Small intestine (tissue), 7 donors: ENCODE results near the gene MOV10L1. TPM values are rescaled to one million over a fixed set of nuclear protein-coding genes. Genes with fewer than 3 reads are reported as not detected.
A peak's percentile ranks its signal among the peaks of the same experiment; 100 is the strongest.

Source experiments
- DNase-seq, 2 donors: peaks; one replicate each; pipeline versions ENCODE4 v3.0.0 to v3.0.0-alpha.2; 2013
- FAIRE-seq: peaks from 2 replicates; lab custom pipeline; 2012; peaks lifted over from hg19 to GRCh38; lab: Jason Lieb, UNC
- H3K27ac ChIP-seq, 3 donors: one replicate each; pipeline ENCODE4 v1.5.1; 2013; ENCODE audit warnings: low read length in 2 of 3, mild to moderate bottlenecking in 2 of 3, control low read depth in 1 of 3, inconsistent platforms in 1 of 3, low read depth in 1 of 3, moderate library complexity in 1 of 3
- H3K27me3 ChIP-seq, 3 donors: one replicate each; pipeline ENCODE4 v1.6.1; 2013; ENCODE audit warnings: low read length in 3 of 3, inconsistent platforms in 1 of 3; ENCODE audit not compliant: control insufficient read depth in 3 of 3, insufficient read depth in 3 of 3
- H3K36me3 ChIP-seq, 3 donors: one replicate each; pipeline ENCODE4 v1.6.1; 2013; ENCODE audit warnings: low read length in 3 of 3, inconsistent platforms in 1 of 3, low read depth in 1 of 3, mild to moderate bottlenecking in 1 of 3, moderate library complexity in 1 of 3; ENCODE audit not compliant: control insufficient read depth in 3 of 3, insufficient read depth in 2 of 3
- H3K4me1 ChIP-seq, 3 donors: one replicate each; pipeline ENCODE4 v1.6.1; 2013; ENCODE audit warnings: low read length in 2 of 3, inconsistent platforms in 1 of 3, low read depth in 1 of 3, mild to moderate bottlenecking in 1 of 3, moderate library complexity in 1 of 3; ENCODE audit not compliant: control insufficient read depth in 3 of 3, insufficient read depth in 2 of 3
- H3K4me3 ChIP-seq, 3 donors: one replicate each; pipeline ENCODE4 v1.5.1; 2013; ENCODE audit warnings: low read length in 3 of 3, control low read depth in 1 of 3, inconsistent platforms in 1 of 3, low read depth in 1 of 3, mild to moderate bottlenecking in 1 of 3, moderate library complexity in 1 of 3
- H3K9me3 ChIP-seq, 2 donors: one replicate each; pipeline ENCODE4 v1.6.1; 2013; ENCODE audit warnings: low read depth in 1 of 2, low read length in 1 of 2; ENCODE audit not compliant: control insufficient read depth in 2 of 2, insufficient read depth in 1 of 2
- WGBS, 3 donors: extraction: QIAGEN DNeasy Blood & Tissue Kit; methylation state at CpG; one replicate each; pipeline ENCODE4 v1.1.7; 2013; 5-methylcytosine and 5-hydroxymethylcytosine counted together
- polyA plus RNA-seq, 4 donors: library from polyadenylated mRNA; stranded (reverse) in 3 of 4; unstranded in 1 of 4; fragments of 200-250 nt in 3 of 4; fragments of 120-200 nt in 1 of 4; gene quantifications; one replicate each; pipeline versions ENCODE4 v1.2.1 to v1.2.3, GENCODE V29; 2013
- donor health status: healthy with polysubstance abuse.
- donor health status: control.
- donor health status: control.
- donor health status: Bipolar disorder and iron deficiency.
- donor health status: healthy.

Gene MOV10L1
- polyA plus RNA-seq, 4 donors = 0.19 to 2.1 TPM; not detected in 2

- Histone ChIP-seq H3K9me3 (no peaks in the 10 kb centered on the region), H3K4me3 (no peak overlapping the region), H3K27ac (peak overlapping the region; percentile 84 to 96 (median 91)), H3K36me3 (peaks cover under 1 to 44% (median 9%) of the 10 kb centered on the region in 3 donors), H3K4me1 (peaks cover 0 to 52% (median 0%) of the 10 kb centered on the region in 3 donors), H3K27me3 (peaks cover 0 to 3% (median 0%) of the 10 kb centered on the region in 3 donors)
- DNase-seq (no peak), FAIRE-seq (no peak)
- 50 to 65% (median 63%) methylated on average over 19 to 20 of the region's 20 CpGs for WGBS, 3 donors
Observed at GRCh38 chr22:50189184-50189848, 99.5 kb downstream of the MOV10L1 start.

- H3K27ac ChIP-seq = peak overlapping the region; percentile 84 to 96 (median 91)
- FAIRE-seq = no peak
- no peak for DNase-seq
- peaks cover 5 to 49% (median 10%) of the 10 kb centered on the region in 3 donors for H3K36me3 ChIP-seq
- 7 to 13% (median 10%) methylated on average over 4 of the region's 4 CpGs for WGBS, 3 donors
- H3K4me1 ChIP-seq = peaks cover 0 to 47% (median 0%) of the 10 kb centered on the region in 3 donors
- H3K9me3 ChIP-seq = no peaks in the 10 kb centered on the region
- H3K4me3 ChIP-seq = peak overlapping the region in 2 of 3 donors; percentile 71 to 73
- no peaks in the 10 kb centered on the region for H3K27me3 ChIP-seq
Observed at GRCh38 chr22:50189849-50190181, 100.0 kb downstream of the MOV10L1 start.

- peak overlapping the region; percentile 84 to 96 (median 91) for H3K27ac ChIP-seq
- peaks cover 7 to 54% (median 11%) of the 10 kb centered on the region in 3 donors for H3K36me3 ChIP-seq
- no peaks in the 10 kb centered on the region for H3K27me3 ChIP-seq
- DNase-seq = peak; percentile 89 to 94
- peaks cover 0 to 44% (median 0%) of the 10 kb centered on the region in 3 donors for H3K4me1 ChIP-seq
- no peak for FAIRE-seq
- peak overlapping the region; percentile 27 to 73 (median 71) for H3K4me3 ChIP-seq
- 2 to 6% (median 3%) methylated on average over 39 to 43 of the region's 43 CpGs for WGBS, 3 donors
- H3K9me3 ChIP-seq = no peaks in the 10 kb centered on the region
Observed at GRCh38 chr22:50190182-50190940, 100.6 kb downstream of the MOV10L1 start.

GRCh38 chr22:50190941-50191741 lies 101.3 kb downstream of the MOV10L1 start:
- peak overlapping the region; percentile 27 to 73 (median 71) for H3K4me3 ChIP-seq
- FAIRE-seq (no peak), DNase-seq (peak; percentile 58 to 66)
- peak overlapping the region; percentile 84 to 96 (median 91) for H3K27ac ChIP-seq
- H3K36me3 ChIP-seq = peaks cover 7 to 61% (median 11%) of the 10 kb centered on the region in 3 donors
- H3K4me1 ChIP-seq = peaks cover 0 to 43% (median 0%) of the 10 kb centered on the region in 3 donors
- H3K9me3 ChIP-seq = no peaks in the 10 kb centered on the region
- no peaks in the 10 kb centered on the region for H3K27me3 ChIP-seq
- 49 to 62% (median 49%) methylated on average over 18 of the region's 18 CpGs for WGBS, 3 donors

GRCh38 chr22:50192436-50193204 lies 102.8 kb downstream of the MOV10L1 start:
- FAIRE-seq (no peak), DNase-seq (no peak)
- no peaks in the 10 kb centered on the region for H3K9me3 ChIP-seq
- H3K4me1 ChIP-seq = peaks cover 0 to 34% (median 0%) of the 10 kb centered on the region in 3 donors
- H3K27ac ChIP-seq = peak overlapping the region; percentile 28 to 96 (median 38)
- peak overlapping the region in 1 of 3 donors; percentile 4 for H3K4me3 ChIP-seq
- H3K27me3 ChIP-seq = no peaks in the 10 kb centered on the region
- WGBS, 3 donors = 48 to 68% (median 66%) methylated on average over 21 to 25 of the region's 25 CpGs
- peaks cover 9 to 74% (median 13%) of the 10 kb centered on the region in 3 donors for H3K36me3 ChIP-seq

GRCh38 chr22:50193621-50194020 lies 103.8 kb downstream of the MOV10L1 start:
- no peak for DNase-seq
- no peaks in the 10 kb centered on the region for H3K9me3 ChIP-seq
- 92 to 98% (median 95%) methylated on average over 6 to 8 of the region's 8 CpGs for WGBS, 3 donors
- H3K4me1 ChIP-seq = peaks cover 0 to 34% (median 0%) of the 10 kb centered on the region in 3 donors
- H3K36me3 ChIP-seq = peaks cover 11 to 79% (median 15%) of the 10 kb centered on the region in 3 donors
- H3K4me3 ChIP-seq = no peak overlapping the region
- H3K27ac ChIP-seq = no peak overlapping the region
- H3K27me3 ChIP-seq = no peaks in the 10 kb centered on the region
- FAIRE-seq = no peak

- DNase-seq = no peak
- Histone ChIP-seq H3K4me1 (peaks cover 0 to 28% (median 0%) of the 10 kb centered on the region in 3 donors), H3K9me3 (no peaks in the 10 kb centered on the region), H3K36me3 (peaks cover 11 to 79% (median 17%) of the 10 kb centered on the region in 3 donors), H3K27me3 (no peaks in the 10 kb centered on the region), H3K4me3 (no peak overlapping the region), H3K27ac (no peak overlapping the region)
- WGBS, 3 donors = 92 to 95% (median 93%) methylated on average over 44 of the region's 44 CpGs
- no peak for FAIRE-seq
Observed at GRCh38 chr22:50194037-50194805, 104.4 kb downstream of the MOV10L1 start.
